DND-41 (cell line): Measurements from ENCODE around the gene MS4A6A.

Source experiments
- EZH2 ChIP-seq: IDR thresholded peaks from 3 replicates; pipeline ENCODE4 v1.6.1; 2012; ENCODE audit warnings: borderline replicate concordance, low read depth, mild to moderate bottlenecking, moderate library complexity, low read length, inconsistent platforms; ENCODE audit not compliant: severe bottlenecking
- TF ChIP-seq, protein P1 (sequence below): IDR thresholded peaks from 2 replicates; pipeline ENCODE4 v1.5.1; 2012; ENCODE audit warnings: borderline replicate concordance, low read length, moderate library complexity, mild to moderate bottlenecking; ENCODE audit not compliant: poor library complexity, severe bottlenecking; ENCODE audit errors: extremely low read depth

GRCh38 chr11:60125956-60126585 lies 56.8 kb downstream of the MS4A6A start:
- TF ChIP-seq, protein P1, sequence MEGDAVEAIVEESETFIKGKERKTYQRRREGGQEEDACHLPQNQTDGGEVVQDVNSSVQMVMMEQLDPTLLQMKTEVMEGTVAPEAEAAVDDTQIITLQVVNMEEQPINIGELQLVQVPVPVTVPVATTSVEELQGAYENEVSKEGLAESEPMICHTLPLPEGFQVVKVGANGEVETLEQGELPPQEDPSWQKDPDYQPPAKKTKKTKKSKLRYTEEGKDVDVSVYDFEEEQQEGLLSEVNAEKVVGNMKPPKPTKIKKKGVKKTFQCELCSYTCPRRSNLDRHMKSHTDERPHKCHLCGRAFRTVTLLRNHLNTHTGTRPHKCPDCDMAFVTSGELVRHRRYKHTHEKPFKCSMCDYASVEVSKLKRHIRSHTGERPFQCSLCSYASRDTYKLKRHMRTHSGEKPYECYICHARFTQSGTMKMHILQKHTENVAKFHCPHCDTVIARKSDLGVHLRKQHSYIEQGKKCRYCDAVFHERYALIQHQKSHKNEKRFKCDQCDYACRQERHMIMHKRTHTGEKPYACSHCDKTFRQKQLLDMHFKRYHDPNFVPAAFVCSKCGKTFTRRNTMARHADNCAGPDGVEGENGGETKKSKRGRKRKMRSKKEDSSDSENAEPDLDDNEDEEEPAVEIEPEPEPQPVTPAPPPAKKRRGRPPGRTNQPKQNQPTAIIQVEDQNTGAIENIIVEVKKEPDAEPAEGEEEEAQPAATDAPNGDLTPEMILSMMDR: no peak
- no peak for TF ChIP-seq EZH2
